ENCODE data around the gene WIPF1.

The WIPF1 gene

GRCh38 chr2:174535757-174536703 is 61.6 kb downstream of the WIPF1 start:
- Histone ChIP-seq H3K9ac (ENCODE audit: low read depth, low read length) (no peak overlapping the region), H3K9me3 (ENCODE audit: control insufficient read depth, insufficient read depth, low read length) (no peaks in the 10 kb centered on the region), H3K36me3 (ENCODE audit: insufficient read depth, low read length) (no peaks in the 10 kb centered on the region), H3K4me1 (ENCODE audit: insufficient read depth, low read length) (no peaks in the 10 kb centered on the region)

- Histone ChIP-seq H3K36me3 (ENCODE audit: insufficient read depth, low read length) (no peaks in the 10 kb centered on the region), H3K4me1 (ENCODE audit: insufficient read depth, low read length) (no peaks in the 10 kb centered on the region), H3K9me3 (ENCODE audit: control insufficient read depth, insufficient read depth, low read length) (no peaks in the 10 kb centered on the region), H3K9ac (ENCODE audit: low read depth, low read length) (no peak overlapping the region)
These were observed 62.5 kb downstream of the WIPF1 start for GRCh38 chr2:174535083-174535482.

GRCh38 chr2:174529916-174530315 is 67.7 kb downstream of the WIPF1 start:
- no peaks in the 10 kb centered on the region; the same call in 1 of the 2 replicates for H3K9me3 ChIP-seq (ENCODE audit: control insufficient read depth, insufficient read depth, low read length)
- no peak overlapping the region for H3K9ac ChIP-seq (ENCODE audit: low read depth, low read length)
- no peaks in the 10 kb centered on the region for H3K4me1 ChIP-seq (ENCODE audit: insufficient read depth, low read length)
- no peaks in the 10 kb centered on the region for H3K36me3 ChIP-seq (ENCODE audit: insufficient read depth, low read length)

GRCh38 chr2:174527959-174528358 is 69.6 kb downstream of the WIPF1 start:
- no peaks in the 10 kb centered on the region for H3K36me3 ChIP-seq (ENCODE audit: insufficient read depth, low read length)
- H3K9me3 ChIP-seq (ENCODE audit: control insufficient read depth, insufficient read depth, low read length), result no peaks in the 10 kb centered on the region; the same call in 1 of the 2 replicates
- no peak overlapping the region for H3K9ac ChIP-seq (ENCODE audit: low read depth, low read length)
- H3K4me1 ChIP-seq (ENCODE audit: insufficient read depth, low read length), result no peaks in the 10 kb centered on the region

- Histone ChIP-seq H3K9me3 (ENCODE audit: control insufficient read depth, insufficient read depth, low read length) (no peaks in the 10 kb centered on the region; the same call in 1 of the 2 replicates), H3K4me1 (ENCODE audit: insufficient read depth, low read length) (no peaks in the 10 kb centered on the region), H3K36me3 (ENCODE audit: insufficient read depth, low read length) (no peaks in the 10 kb centered on the region), H3K9ac (ENCODE audit: low read depth, low read length) (no peak overlapping the region)
These were observed 70.4 kb downstream of the WIPF1 start for GRCh38 chr2:174527101-174527721.

- H3K4me1 ChIP-seq (ENCODE audit: insufficient read depth, low read length), result no peaks in the 10 kb centered on the region
- no peaks in the 10 kb centered on the region for H3K36me3 ChIP-seq (ENCODE audit: insufficient read depth, low read length)
- H3K9me3 ChIP-seq (ENCODE audit: control insufficient read depth, insufficient read depth, low read length), result no peaks in the 10 kb centered on the region; the same call in 1 of the 2 replicates
- no peak overlapping the region for H3K9ac ChIP-seq (ENCODE audit: low read depth, low read length)
These were observed 73.1 kb downstream of the WIPF1 start for GRCh38 chr2:174524527-174524926.

- Histone ChIP-seq H3K36me3 (ENCODE audit: insufficient read depth, low read length) (no peaks in the 10 kb centered on the region), H3K9ac (ENCODE audit: low read depth, low read length) (no peak overlapping the region), H3K4me1 (ENCODE audit: insufficient read depth, low read length) (no peaks in the 10 kb centered on the region), H3K9me3 (ENCODE audit: control insufficient read depth, insufficient read depth, low read length) (no peaks in the 10 kb centered on the region)
These were observed 75.1 kb downstream of the WIPF1 start for GRCh38 chr2:174522553-174522952.

GRCh38 chr2:174518395-174518794 is 79.2 kb downstream of the WIPF1 start:
- no peaks in the 10 kb centered on the region for H3K36me3 ChIP-seq (ENCODE audit: insufficient read depth, low read length)
- H3K9me3 ChIP-seq (ENCODE audit: control insufficient read depth, insufficient read depth, low read length), result no peaks in the 10 kb centered on the region
- H3K4me1 ChIP-seq (ENCODE audit: insufficient read depth, low read length), result no peaks in the 10 kb centered on the region
- H3K9ac ChIP-seq (ENCODE audit: low read depth, low read length), result no peak overlapping the region

GRCh38 chr2:174516501-174517378 is 80.9 kb downstream of the WIPF1 start:
- Histone ChIP-seq H3K9me3 (ENCODE audit: control insufficient read depth, insufficient read depth, low read length) (peaks cover 5% of the 10 kb centered on the region; the same call in 1 of the 2 replicates), H3K36me3 (ENCODE audit: insufficient read depth, low read length) (no peaks in the 10 kb centered on the region), H3K4me1 (ENCODE audit: insufficient read depth, low read length) (no peaks in the 10 kb centered on the region)

GRCh38 chr2:174512345-174512744 is 85.3 kb downstream of the WIPF1 start:
- H3K9me3 ChIP-seq (ENCODE audit: control insufficient read depth, insufficient read depth, low read length), result peaks cover 16% of the 10 kb centered on the region; the same call in 1 of the 2 replicates
- no peaks in the 10 kb centered on the region for H3K4me1 ChIP-seq (ENCODE audit: insufficient read depth, low read length)
- no peak overlapping the region for H3K9ac ChIP-seq (ENCODE audit: low read depth, low read length)
- H3K36me3 ChIP-seq (ENCODE audit: insufficient read depth, low read length), result no peaks in the 10 kb centered on the region

More at GRCh38 chr2:174516501-174517378, 80.9 kb downstream of the WIPF1 start:
- no peak overlapping the region for H3K9ac ChIP-seq (ENCODE audit: low read depth, low read length)

GRCh38 chr2:174511580-174512260 is 85.9 kb downstream of the WIPF1 start:
- no peaks in the 10 kb centered on the region for H3K36me3 ChIP-seq (ENCODE audit: insufficient read depth, low read length)
- H3K4me1 ChIP-seq (ENCODE audit: insufficient read depth, low read length), result no peaks in the 10 kb centered on the region
- no peak overlapping the region for H3K9ac ChIP-seq (ENCODE audit: low read depth, low read length)
- peaks cover 16% of the 10 kb centered on the region; the same call in 1 of the 2 replicates for H3K9me3 ChIP-seq (ENCODE audit: control insufficient read depth, insufficient read depth, low read length)

- Histone ChIP-seq H3K4me1 (ENCODE audit: insufficient read depth, low read length) (no peaks in the 10 kb centered on the region), H3K9me3 (ENCODE audit: control insufficient read depth, insufficient read depth, low read length) (peaks cover 16% of the 10 kb centered on the region; the same call in 1 of the 2 replicates), H3K36me3 (ENCODE audit: insufficient read depth, low read length) (no peaks in the 10 kb centered on the region), H3K9ac (ENCODE audit: low read depth, low read length) (no peak overlapping the region)
These were observed 86.9 kb downstream of the WIPF1 start for GRCh38 chr2:174510583-174511189.
